Neural progenitor cell (in vitro differentiated cells): ENCODE results near the gene BCL6B. TPM values are rescaled to one million over a fixed set of nuclear protein-coding genes. Genes with fewer than 3 reads are reported as not detected.

ENCODE experiments used
- DNase-seq: peaks from one replicate; pipeline ENCODE4 v3.0.0-alpha.2; 2016; ENCODE audit warnings: low spot score
- H2AFZ ChIP-seq: fragments of 200-600 bp; sonication (generic); replicated peaks from 2 replicates; pipeline ENCODE4 v1.6.1; 2016; ENCODE audit warnings: antibody characterized with exemption
- H3F3A ChIP-seq: fragments of 200-600 bp; sonication (generic); 2 replicates; pipeline ENCODE4 v1.6.1; 2016; ENCODE audit warnings: antibody characterized with exemption, low read depth
- H3K27ac ChIP-seq: fragments of 200-600 bp; sonication (generic); 2 replicates; pipeline ENCODE4 v1.5.1; 2016; ENCODE audit warnings: mild to moderate bottlenecking
- H3K27me3 ChIP-seq: fragments of 200-600 bp; sonication (generic); 2 replicates; pipeline ENCODE4 v1.6.1; 2016; ENCODE audit warnings: mild to moderate bottlenecking, moderate library complexity
- H3K36me3 ChIP-seq: fragments of 200-600 bp; sonication (generic); 2 replicates; pipeline ENCODE4 v1.5.1; 2016
- H3K4me1 ChIP-seq: fragments of 200-600 bp; sonication (generic); 2 replicates; pipeline ENCODE4 v1.6.1; 2016; ENCODE audit warnings: mixed run types
- H3K4me2 ChIP-seq: fragments of 200-600 bp; sonication (generic); 2 replicates; pipeline ENCODE4 v1.6.1; 2016
- H3K4me3 ChIP-seq: fragments of 200-600 bp; sonication (generic); 2 replicates; pipeline ENCODE4 v1.5.1; 2016
- H3K79me2 ChIP-seq: fragments of 200-600 bp; sonication (generic); 2 replicates; pipeline ENCODE4 v1.6.1; 2016; ENCODE audit warnings: low read depth
- H3K9ac ChIP-seq: fragments of 200-600 bp; sonication (generic); 2 replicates; pipeline ENCODE4 v1.6.1; 2016
- H3K9me3 ChIP-seq: fragments of 200-600 bp; sonication (generic); 2 replicates; pipeline ENCODE4 v1.5.1; 2016; ENCODE audit warnings: low read depth
- H4K20me1 ChIP-seq: fragments of 200-600 bp; sonication (generic); 2 replicates; pipeline ENCODE4 v1.6.1; 2016; ENCODE audit warnings: low read depth
- H3K27ac Mint-ChIP-seq: 3 replicates; pipeline ENCODE4 v1.8.0; 2021; ENCODE audit warnings: mixed read lengths
- H3K27me3 Mint-ChIP-seq: 2 replicates; pipeline ENCODE4 v1.8.0; 2022; ENCODE audit warnings: low read depth, mild to moderate bottlenecking, inconsistent platforms, moderate library complexity, mixed read lengths; ENCODE audit not compliant: insufficient read depth
- H3K36me3 Mint-ChIP-seq: 3 replicates; pipeline ENCODE4 v1.8.0; 2021; ENCODE audit warnings: mixed read lengths
- H3K4me1 Mint-ChIP-seq: 3 replicates; pipeline ENCODE4 v1.8.0; 2021; ENCODE audit warnings: mixed read lengths
- H3K4me3 Mint-ChIP-seq: 3 replicates; pipeline ENCODE4 v1.8.0; 2021; ENCODE audit warnings: mild to moderate bottlenecking, moderate library complexity, mixed read lengths
- H3K9me3 Mint-ChIP-seq: 3 replicates; pipeline ENCODE4 v1.8.0; 2020; ENCODE audit warnings: mixed read lengths
- CTCF ChIP-seq: fragments of 200-600 bp; sonication (generic); IDR thresholded peaks from 2 replicates; pipeline ENCODE4 v1.5.1; 2017; ENCODE audit warnings: antibody characterized with exemption, mild to moderate bottlenecking
- EZH2 ChIP-seq: fragments of 200-600 bp; sonication (generic); IDR thresholded peaks from 2 replicates; pipeline ENCODE4 v1.6.1; 2017; ENCODE audit warnings: antibody characterized with exemption, mild to moderate bottlenecking, moderate library complexity
- EZH2phosphoT487 ChIP-seq: fragments of 200-600 bp; sonication (generic); IDR thresholded peaks from 2 replicates; pipeline ENCODE4 v1.6.1; 2017; ENCODE audit warnings: antibody characterized with exemption
- total RNA-seq: library from RNA; depleted of rRNA; stranded (reverse); fragments of >200 nt; gene quantifications from 2 replicates; pipeline ENCODE4 v1.2.3, GENCODE V29; 2015; ENCODE audit warnings: low replicate concordance

The BCL6B gene
- total RNA-seq, 1 donor from 2014 or later: 3.8 TPM

GRCh38 chr17:7021993-7022778 is 664 bp upstream of the BCL6B start:
- Histone ChIP-seq H3F3A (peaks cover 30% of the 10 kb centered on the region), H3K4me2 (peak overlapping the region; percentile 66), H3K36me3 (no peaks in the 10 kb centered on the region), H3K4me1 (peaks cover 6% of the 10 kb centered on the region), H3K27me3 (peaks cover 43% of the 10 kb centered on the region), H3K27ac (no peak overlapping the region), H3K9me3 (no peaks in the 10 kb centered on the region), H2AFZ (peak overlapping the region; percentile 75), H3K9ac (no peak overlapping the region), H3K79me2 (no peaks in the 10 kb centered on the region), H3K4me3 (peak overlapping the region; percentile 35), H4K20me1 (no peaks in the 10 kb centered on the region)
- no peak overlapping the region for H3K27ac Mint-ChIP-seq
- H3K4me3 Mint-ChIP-seq: peak overlapping the region; percentile 70
- TF ChIP-seq CTCF (peak; percentile 88), EZH2 (peak; percentile 67), EZH2phosphoT487 (peak; percentile 65)
- peaks cover 2% of the 10 kb centered on the region for H3K36me3 Mint-ChIP-seq
- peaks cover 42% of the 10 kb centered on the region for H3K4me1 Mint-ChIP-seq
- peaks cover 39% of the 10 kb centered on the region for H3K27me3 Mint-ChIP-seq
- DNase-seq: peak; percentile 92
- peaks cover 2% of the 10 kb centered on the region for H3K9me3 Mint-ChIP-seq

GRCh38 chr17:7023576-7024401 is 939 bp downstream of the BCL6B start:
- Histone ChIP-seq H3K4me3 (peak overlapping the region; percentile 35), H3K9me3 (no peaks in the 10 kb centered on the region), H3K9ac (no peak overlapping the region), H3K4me1 (peaks cover 6% of the 10 kb centered on the region), H3K27ac (no peak overlapping the region), H2AFZ (peak overlapping the region; percentile 75), H3K4me2 (peak overlapping the region; percentile 66), H4K20me1 (no peaks in the 10 kb centered on the region), H3K36me3 (no peaks in the 10 kb centered on the region), H3F3A (peaks cover 30% of the 10 kb centered on the region), H3K27me3 (peaks cover 43% of the 10 kb centered on the region), H3K79me2 (no peaks in the 10 kb centered on the region)
- peaks cover 2% of the 10 kb centered on the region for H3K9me3 Mint-ChIP-seq
- H3K4me3 Mint-ChIP-seq: peak overlapping the region; percentile 69
- DNase-seq: peak; percentile 93
- H3K27me3 Mint-ChIP-seq: peaks cover 41% of the 10 kb centered on the region
- H3K36me3 Mint-ChIP-seq: no peaks in the 10 kb centered on the region
- TF ChIP-seq CTCF (no peak), EZH2 (no peak), EZH2phosphoT487 (no peak)
- H3K4me1 Mint-ChIP-seq: peaks cover 34% of the 10 kb centered on the region
- no peak overlapping the region for H3K27ac Mint-ChIP-seq

GRCh38 chr17:7024402-7024785 is 1.5 kb downstream of the BCL6B start:
- Histone ChIP-seq H3K4me3 (no peak overlapping the region), H3K4me2 (no peak overlapping the region), H3K27me3 (peaks cover 43% of the 10 kb centered on the region), H3K4me1 (peaks cover 6% of the 10 kb centered on the region), H3K9me3 (no peaks in the 10 kb centered on the region), H3K27ac (no peak overlapping the region), H2AFZ (no peak overlapping the region), H4K20me1 (no peaks in the 10 kb centered on the region), H3K36me3 (no peaks in the 10 kb centered on the region), H3K79me2 (no peaks in the 10 kb centered on the region), H3K9ac (no peak overlapping the region), H3F3A (peaks cover 30% of the 10 kb centered on the region)
- no peak overlapping the region for H3K4me3 Mint-ChIP-seq
- no peak for DNase-seq
- no peaks in the 10 kb centered on the region for H3K36me3 Mint-ChIP-seq
- peaks cover 2% of the 10 kb centered on the region for H3K9me3 Mint-ChIP-seq
- no peak for TF ChIP-seq CTCF
- TF ChIP-seq EZH2: no peak
- TF ChIP-seq EZH2phosphoT487: no peak
- no peak overlapping the region for H3K27ac Mint-ChIP-seq
- H3K27me3 Mint-ChIP-seq: peaks cover 41% of the 10 kb centered on the region
- H3K4me1 Mint-ChIP-seq: peaks cover 31% of the 10 kb centered on the region
